Measurements from ENCODE around the gene SEPTIN12. TPM values are rescaled to one million over a fixed set of nuclear protein-coding genes. Genes with fewer than 3 reads are reported as not detected.

SEPTIN12 gene
- total and polyA plus RNA-seq, 9 donors, result 0.32 TPM; not detected in 8

DNA sequence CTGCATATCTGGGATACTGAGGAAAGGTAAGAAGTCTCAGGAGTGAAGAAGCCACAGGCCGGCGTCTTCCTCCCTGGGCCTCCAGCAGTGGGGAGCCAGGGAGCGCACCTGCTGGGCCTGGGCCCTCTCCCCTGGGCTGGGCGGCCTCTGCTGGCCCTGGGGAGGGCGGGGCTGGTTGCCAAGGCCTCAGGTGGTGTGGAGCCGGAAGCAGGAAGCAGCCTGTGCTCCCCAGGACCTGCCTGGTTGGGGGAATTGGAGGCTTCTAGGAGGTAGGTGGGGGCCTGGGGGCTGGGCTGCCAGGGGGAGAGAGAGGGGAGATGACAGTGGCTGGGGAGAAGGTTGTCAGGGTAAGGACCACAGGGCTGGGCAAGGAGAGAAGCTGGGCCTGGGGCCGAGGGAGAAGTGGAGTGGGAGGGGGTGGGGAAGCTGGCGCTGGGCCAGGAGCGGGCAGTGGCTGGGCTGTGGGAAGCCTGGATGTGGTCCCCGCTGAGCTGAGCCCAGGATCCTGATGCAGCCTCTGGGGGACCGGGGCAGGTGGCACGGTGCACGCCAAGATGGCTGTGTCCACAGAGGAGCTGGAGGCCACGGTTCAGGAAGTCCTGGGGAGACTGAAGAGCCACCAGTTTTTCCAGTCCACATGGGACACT lies 7.2 kb upstream of the SEPTIN12 start, which contains the start of gene SMIM22:
TSS of gene SMIM22 (plus strand) at position 189 of the 647 bp plus-strand sequence. CDS start at position 555, 366 bp downstream.
- H3K9me3 ChIP-seq, result no peaks in the 10 kb centered on the region
- no peak for DNase-seq
- H3K4me3 ChIP-seq, result no peak within 1 kb of the TSS
- H3K27me3 ChIP-seq, result no peaks in the 10 kb centered on the region
- TF ChIP-seq, protein P1, sequence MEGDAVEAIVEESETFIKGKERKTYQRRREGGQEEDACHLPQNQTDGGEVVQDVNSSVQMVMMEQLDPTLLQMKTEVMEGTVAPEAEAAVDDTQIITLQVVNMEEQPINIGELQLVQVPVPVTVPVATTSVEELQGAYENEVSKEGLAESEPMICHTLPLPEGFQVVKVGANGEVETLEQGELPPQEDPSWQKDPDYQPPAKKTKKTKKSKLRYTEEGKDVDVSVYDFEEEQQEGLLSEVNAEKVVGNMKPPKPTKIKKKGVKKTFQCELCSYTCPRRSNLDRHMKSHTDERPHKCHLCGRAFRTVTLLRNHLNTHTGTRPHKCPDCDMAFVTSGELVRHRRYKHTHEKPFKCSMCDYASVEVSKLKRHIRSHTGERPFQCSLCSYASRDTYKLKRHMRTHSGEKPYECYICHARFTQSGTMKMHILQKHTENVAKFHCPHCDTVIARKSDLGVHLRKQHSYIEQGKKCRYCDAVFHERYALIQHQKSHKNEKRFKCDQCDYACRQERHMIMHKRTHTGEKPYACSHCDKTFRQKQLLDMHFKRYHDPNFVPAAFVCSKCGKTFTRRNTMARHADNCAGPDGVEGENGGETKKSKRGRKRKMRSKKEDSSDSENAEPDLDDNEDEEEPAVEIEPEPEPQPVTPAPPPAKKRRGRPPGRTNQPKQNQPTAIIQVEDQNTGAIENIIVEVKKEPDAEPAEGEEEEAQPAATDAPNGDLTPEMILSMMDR (IDR thresholded peaks at IDR 0.05), result no peak
- intact Hi-C loops (cut with DNase I), result no loop called here
- H3K27ac ChIP-seq, result no peak within 1 kb of the TSS
- 62 to 69% (median 64%) methylated on average over 14 of the region's 14 CpGs for WGBS, 3 donors
- H3K36me3 ChIP-seq, result no peaks in the 10 kb centered on the region
- H3K4me1 ChIP-seq (ENCODE audit: insufficient read depth), result no peaks in the 10 kb centered on the region

DNA sequence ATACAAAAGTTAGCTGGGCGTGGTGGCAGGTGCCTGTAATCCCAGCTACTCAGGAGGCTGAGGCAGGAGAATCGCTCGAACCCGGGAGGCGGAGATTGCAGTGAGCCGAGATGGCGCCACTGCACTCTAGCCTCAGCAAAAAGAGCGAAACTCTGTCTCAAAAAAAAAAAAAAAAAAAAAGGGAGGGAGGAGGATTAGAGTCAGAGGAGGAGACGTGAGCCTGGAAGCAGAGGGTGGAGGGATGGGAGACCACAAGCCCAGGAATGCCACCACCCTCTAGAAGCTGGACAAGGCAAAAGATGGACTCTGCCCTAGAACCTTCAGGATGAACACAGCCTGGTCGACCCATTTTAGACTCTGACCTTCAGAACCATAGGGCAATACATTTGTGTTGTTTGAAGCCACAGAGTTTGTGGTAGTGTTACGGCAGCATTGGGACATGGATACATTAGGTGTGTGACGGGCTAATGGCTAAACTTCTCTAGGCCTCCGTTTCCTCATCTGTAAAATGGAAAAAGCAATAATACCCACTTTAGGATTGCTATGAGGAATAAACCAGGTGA lies 4.9 kb upstream of the SEPTIN12 start:
- WGBS, 3 donors, result 55 to 65% (median 59%) methylated on average over 13 of the region's 13 CpGs
- Histone ChIP-seq H3K27me3 (no peaks in the 10 kb centered on the region), H3K4me1 (ENCODE audit: insufficient read depth) (no peaks in the 10 kb centered on the region), H3K4me3 (no peak overlapping the region), H3K27ac (no peak overlapping the region), H3K9me3 (no peaks in the 10 kb centered on the region), H3K36me3 (no peaks in the 10 kb centered on the region)
- DNase-seq, result no peak
- intact Hi-C loops (cut with DNase I), result no loop called here
- TF ChIP-seq POLR2A (IDR thresholded peaks at IDR 0.05) (no peak), EP300 (IDR thresholded peaks at IDR 0.05) (no peak)
- TF ChIP-seq, protein P1 (IDR thresholded peaks at IDR 0.05), result no peak

DNA sequence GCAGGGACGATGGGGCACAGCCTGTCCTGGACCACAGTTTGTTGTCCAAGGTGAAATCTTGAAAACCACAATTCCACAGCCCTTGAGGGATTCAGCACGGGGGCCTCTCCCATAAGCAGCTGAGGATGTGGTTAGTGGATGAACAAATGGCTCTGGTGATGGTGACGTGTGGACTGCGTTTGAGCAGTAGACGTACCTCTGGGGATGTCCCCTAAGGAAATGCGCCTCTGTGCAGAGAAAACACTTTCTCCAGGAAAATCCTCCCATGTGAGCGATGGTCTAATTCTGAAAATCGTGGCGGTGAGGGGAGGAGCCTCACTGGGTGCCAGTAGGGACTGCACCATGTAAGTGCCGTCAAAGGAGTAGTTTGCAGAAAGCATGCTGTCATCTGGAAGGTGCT lies 2.7 kb upstream of the SEPTIN12 start:
- TF ChIP-seq POLR2A (IDR thresholded peaks at IDR 0.05) (no peak), EP300 (IDR thresholded peaks at IDR 0.05) (no peak)
- TF ChIP-seq, protein P1 (IDR thresholded peaks at IDR 0.05), result no peak
- WGBS, 3 donors, result 72 to 80% (median 77%) methylated on average over 10 of the region's 10 CpGs
- Histone ChIP-seq H3K4me3 (no peak overlapping the region), H3K4me1 (ENCODE audit: insufficient read depth) (no peaks in the 10 kb centered on the region), H3K36me3 (no peaks in the 10 kb centered on the region), H3K9me3 (no peaks in the 10 kb centered on the region), H3K27ac (no peak overlapping the region), H3K27me3 (no peaks in the 10 kb centered on the region)
- DNase-seq, result no peak
- intact Hi-C loops (cut with DNase I), result no loop called here

DNA sequence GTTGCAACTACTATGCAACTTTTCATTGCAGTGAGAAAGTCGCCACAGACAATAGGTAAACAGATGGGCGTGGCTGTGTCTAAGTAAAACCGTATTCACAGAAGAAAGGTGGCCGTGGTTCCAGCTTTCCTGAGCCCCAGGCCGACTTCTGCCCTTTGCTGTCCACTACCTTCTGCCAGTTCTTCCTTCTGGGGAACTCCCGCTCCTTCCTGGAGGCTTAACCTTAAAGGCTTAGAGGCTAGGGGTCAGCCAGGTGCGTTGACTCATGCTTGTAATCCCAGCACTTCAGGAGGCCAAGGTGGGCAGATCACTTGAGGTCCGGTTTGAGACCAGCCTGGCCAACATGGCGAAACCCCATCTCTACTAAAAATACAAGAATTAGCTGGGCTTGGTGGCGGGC lies 2.1 kb upstream of the SEPTIN12 start:
- 81 to 88% (median 87%) methylated on average over 10 of the region's 10 CpGs for WGBS, 3 donors
- DNase-seq, result no peak
- TF ChIP-seq, protein P1 (IDR thresholded peaks at IDR 0.05), result no peak
- TF ChIP-seq EP300 (IDR thresholded peaks at IDR 0.05), result no peak
- no peak for TF ChIP-seq POLR2A (IDR thresholded peaks at IDR 0.05)
- no peaks in the 10 kb centered on the region for H3K4me1 ChIP-seq (ENCODE audit: insufficient read depth)
- intact Hi-C loops (cut with DNase I), result no loop called here
- no peak overlapping the region for H3K27ac ChIP-seq
- H3K9me3 ChIP-seq, result no peaks in the 10 kb centered on the region
- no peaks in the 10 kb centered on the region for H3K36me3 ChIP-seq
- H3K27me3 ChIP-seq, result no peaks in the 10 kb centered on the region
- no peak overlapping the region for H3K4me3 ChIP-seq

Measured in ovary (tissue), 9 donors.